ENCODE results near the gene FCER1G.

Gene FCER1G

DNA sequence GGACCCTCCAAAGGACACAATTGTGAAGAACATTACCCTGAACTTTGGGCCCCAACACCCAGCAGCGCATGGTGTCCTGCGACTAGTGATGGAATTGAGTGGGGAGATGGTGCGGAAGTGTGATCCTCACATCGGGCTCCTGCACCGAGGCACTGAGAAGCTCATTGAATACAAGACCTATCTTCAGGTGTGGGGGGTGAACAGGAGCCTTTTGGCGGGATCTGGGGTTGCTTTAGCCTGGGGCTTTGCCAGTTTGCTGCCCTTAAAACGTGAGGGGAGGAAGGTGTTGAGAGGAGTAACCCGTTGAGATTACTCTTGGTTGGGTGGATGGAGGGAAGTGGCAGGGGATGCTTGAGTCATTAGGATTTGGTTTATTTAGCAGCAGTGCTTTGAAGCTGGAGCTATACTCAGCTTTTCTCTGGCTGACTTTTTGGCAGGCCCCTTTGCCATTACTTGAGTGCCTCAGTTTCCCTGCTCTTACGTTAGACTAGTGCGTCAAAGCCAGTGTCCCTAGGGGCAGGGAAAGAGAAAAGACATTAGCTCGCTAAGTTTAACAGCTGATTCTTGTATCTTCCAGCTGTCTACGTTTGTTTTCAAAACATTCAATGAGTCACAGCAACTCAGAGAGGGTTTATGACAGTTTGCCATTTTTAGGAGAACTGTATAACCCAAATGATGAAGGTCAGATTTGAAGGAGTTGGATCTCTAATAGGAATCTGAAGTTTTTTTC is 8.5 kb upstream of the FCER1G start:
- in situ Hi-C loops (cut with HindIII; ENCODE audit: low sequenced_read_pairs), result loop anchor here (5.0 kb wide), 1 partner anchor 176 kb away; no protein-coding TSS in a partner anchor

- in situ Hi-C loops (cut with HindIII; ENCODE audit: low sequenced_read_pairs), result loop anchor here (5.0 kb wide), 1 partner anchor 175 kb away; no protein-coding TSS in a partner anchor
Measured at GRCh38 chr1:161207173-161207572, 7.9 kb upstream of the FCER1G start.

DNA sequence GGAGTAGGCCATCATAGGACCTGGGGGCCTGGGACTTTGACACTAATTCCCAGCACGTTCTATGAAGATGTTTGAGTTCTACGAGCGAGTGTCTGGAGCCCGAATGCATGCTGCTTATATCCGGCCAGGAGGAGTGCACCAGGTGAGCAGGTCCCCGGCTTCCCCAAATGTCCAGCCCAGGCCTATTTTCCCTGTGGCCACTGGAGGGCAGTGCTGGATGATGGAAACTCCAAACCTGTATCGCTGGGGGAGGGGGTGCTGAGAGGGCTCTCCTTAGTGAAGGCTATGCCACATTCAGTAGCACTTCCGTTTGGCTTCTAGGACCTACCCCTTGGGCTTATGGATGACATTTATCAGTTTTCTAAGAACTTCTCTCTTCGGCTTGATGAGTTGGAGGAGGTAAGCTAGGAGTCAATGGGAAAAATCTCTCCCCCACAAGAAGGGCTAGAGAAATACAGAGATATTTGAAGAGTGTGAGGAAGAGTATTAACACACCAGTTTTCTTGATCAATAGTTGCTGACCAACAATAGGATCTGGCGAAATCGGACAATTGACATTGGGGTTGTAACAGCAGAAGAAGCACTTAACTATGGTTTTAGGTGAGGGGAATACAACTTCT is 5.2 kb upstream of the FCER1G start:
- in situ Hi-C loops (cut with HindIII; ENCODE audit: low sequenced_read_pairs), result loop anchor here (5.0 kb wide), 1 partner anchor 172 kb away; no protein-coding TSS in a partner anchor

- in situ Hi-C loops (cut with HindIII; ENCODE audit: low sequenced_read_pairs), result no loop called here
Measured at GRCh38 chr1:161214369-161214768, 726 bp upstream of the FCER1G start.

GRCh38 chr1:161216945-161217712 is 2.0 kb downstream of the FCER1G start:
- in situ Hi-C loops (cut with HindIII; ENCODE audit: low sequenced_read_pairs), result loop anchor here (5.0 kb wide), 1 partner anchor 90 kb away; the partner anchor contains the start of gene MPZ

DNA sequence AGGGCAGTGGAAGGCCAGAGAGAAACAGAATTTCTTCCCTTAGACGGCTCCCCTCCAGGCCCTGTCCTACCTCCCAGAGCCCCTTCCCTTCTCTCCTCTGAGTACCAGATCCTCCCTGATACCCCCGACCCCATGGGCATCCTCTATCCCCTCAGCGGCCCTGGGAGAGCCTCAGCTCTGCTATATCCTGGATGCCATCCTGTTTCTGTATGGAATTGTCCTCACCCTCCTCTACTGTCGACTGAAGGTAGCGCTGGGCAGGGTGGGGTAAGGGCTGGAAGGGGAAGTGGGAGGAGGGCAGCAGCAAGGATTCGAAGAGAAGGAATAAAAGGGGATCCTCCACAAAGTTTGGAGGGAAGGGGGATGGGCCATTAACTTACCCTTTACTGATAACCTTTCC is 2.7 kb downstream of the FCER1G start:
- in situ Hi-C loops (cut with HindIII; ENCODE audit: low sequenced_read_pairs), result loop anchor here (5.0 kb wide), 1 partner anchor 89 kb away; the partner anchor contains the start of gene MPZ

DNA sequence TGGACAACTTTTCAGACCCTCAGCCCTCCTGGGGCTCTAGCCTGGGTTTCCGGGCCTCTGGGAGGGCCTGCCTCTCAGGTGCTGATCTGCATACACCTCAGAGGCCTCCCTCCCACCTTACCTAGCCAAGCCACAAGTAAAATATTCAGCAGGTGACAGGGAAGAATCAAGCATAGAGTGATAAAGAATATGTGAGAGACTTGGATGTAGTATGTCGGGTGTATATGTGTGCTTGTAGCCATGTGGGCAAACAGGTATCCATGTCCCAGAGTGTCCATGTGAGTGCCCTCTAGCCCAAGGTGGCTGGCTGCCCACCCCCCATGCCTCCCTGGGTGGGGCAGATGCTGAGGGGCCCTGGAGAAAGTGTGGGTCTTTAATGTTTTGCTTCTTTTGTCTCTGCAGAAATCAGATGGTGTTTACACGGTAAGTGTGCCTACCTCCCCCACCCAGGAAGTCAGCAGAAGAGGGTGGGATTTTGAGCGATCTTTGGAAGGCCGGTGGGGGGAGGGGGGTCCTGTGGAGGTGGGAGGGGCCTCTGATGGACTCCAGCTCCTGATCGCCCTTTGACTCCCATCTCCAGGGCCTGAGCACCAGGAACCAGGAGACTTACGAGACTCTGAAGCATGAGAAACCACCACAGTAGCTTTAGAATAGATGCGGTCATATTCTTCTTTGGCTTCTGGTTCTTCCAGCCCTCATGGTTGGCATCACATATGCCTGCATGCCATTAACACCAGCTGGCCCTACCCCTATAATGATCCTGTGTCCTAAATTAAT is 3.4 kb downstream of the FCER1G start:
- in situ Hi-C loops (cut with HindIII; ENCODE audit: low sequenced_read_pairs), result loop anchor here (5.0 kb wide), 1 partner anchor 89 kb away; the partner anchor contains the start of gene MPZ

GRCh38 chr1:161219078-161219892 is 4.2 kb downstream of the FCER1G start:
- in situ Hi-C loops (cut with HindIII; ENCODE audit: low sequenced_read_pairs), result loop anchor here (5.0 kb wide), 1 partner anchor 88 kb away; the partner anchor contains the start of gene MPZ

DNA sequence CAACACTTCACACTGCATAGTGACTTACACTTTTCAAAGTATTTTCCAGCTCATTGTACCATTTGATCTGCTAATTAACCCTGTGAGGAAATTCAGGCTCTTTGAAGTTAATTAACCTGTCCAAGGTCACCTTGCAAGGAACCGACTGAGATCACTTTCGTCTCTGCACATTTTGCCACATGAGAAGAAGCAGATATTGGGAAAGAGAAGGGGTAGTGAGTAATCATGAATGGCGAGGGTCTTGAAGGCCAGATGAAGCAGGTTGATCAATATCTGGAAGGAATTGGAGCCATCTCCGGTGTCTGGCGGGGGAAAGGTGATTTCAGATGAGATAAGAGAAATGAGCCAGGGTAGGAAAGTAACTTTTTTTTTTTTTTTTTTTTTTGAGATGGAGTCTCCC is 4.9 kb downstream of the FCER1G start:
- in situ Hi-C loops (cut with HindIII; ENCODE audit: low sequenced_read_pairs), result loop anchor here (5.0 kb wide), 1 partner anchor 93 kb away; no protein-coding TSS in a partner anchor

DNA sequence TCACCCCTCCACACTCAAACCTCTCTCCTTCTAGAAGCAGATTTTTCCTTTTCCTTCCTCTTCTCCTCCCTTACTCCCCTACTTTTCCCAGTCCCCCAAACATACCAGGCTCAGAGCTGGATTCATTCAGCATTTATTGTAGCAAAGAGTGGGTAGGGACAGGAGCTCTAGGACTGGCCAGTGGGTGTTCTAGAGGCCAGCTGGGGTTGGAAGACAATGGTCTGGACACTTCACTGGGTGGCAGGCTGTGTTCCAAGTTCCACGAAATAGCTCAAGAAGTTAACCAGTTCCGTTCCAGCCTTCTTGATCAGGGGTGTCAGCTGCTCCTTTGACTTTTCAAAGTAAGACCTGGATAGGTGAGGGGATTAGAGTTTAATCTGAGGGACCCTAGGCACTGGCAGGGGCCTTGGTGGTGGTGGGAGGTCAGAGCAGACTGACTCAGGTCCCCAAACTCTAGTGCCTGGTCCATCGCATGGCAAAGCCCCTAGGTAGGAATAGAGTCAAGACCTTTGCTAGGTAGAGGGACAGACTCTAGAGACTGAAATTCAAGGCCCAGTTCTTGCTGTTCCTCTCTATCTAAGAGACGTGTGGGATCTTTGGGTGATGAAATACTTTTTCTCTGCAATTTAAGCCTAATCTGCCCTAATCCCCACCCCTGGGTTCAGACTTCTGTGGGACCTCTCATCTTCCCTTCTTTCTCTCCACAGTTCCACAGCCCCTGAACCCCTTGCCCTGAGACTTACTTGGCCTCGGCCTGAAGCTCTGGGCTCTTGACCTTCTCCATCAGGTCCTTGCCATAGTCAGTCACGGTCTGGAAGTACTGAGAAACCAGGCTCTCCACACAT is 7.3 kb downstream of the FCER1G start:
- in situ Hi-C loops (cut with HindIII; ENCODE audit: low sequenced_read_pairs), result loop anchor here (5.0 kb wide), 1 partner anchor 95 kb away; no protein-coding TSS in a partner anchor

GRCh38 chr1:161223805-161224694 is 9.0 kb downstream of the FCER1G start:
- in situ Hi-C loops (cut with HindIII; ENCODE audit: low sequenced_read_pairs), result loop anchor here (5.0 kb wide), 1 partner anchor 97 kb away; no protein-coding TSS in a partner anchor

- in situ Hi-C loops (cut with HindIII; ENCODE audit: low sequenced_read_pairs), result loop anchor here (5.0 kb wide), 1 partner anchor 97 kb away; no protein-coding TSS in a partner anchor
Measured at GRCh38 chr1:161224695-161225087, 9.6 kb downstream of the FCER1G start.

DNA sequence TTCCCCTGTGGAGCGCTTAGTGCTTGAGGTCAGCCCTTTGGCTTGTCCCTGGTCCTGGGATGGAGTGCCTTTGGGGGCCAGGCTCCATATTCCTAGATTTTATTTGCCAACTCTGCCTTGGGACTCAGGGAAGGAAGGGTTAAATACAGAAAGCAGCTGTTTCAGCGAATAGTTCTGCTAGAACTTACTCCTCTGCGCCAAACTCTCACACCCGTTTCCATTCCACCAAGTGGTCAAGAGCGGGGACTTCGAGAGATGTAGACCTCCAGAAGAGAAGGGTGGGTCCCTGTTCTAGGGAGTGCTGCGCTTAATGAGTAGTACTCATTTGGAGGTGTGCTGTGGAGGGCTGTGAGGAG is 10.1 kb downstream of the FCER1G start:
- in situ Hi-C loops (cut with HindIII; ENCODE audit: low sequenced_read_pairs), result no loop called here

GRCh38 chr1:161225534-161226319 is 10.6 kb downstream of the FCER1G start, which contains the start of gene TOMM40L:
Gene TOMM40L, plus strand, starts transcription at chr1:161226060. Its CDS starts 430 bp downstream, at chr1:161226490.
- in situ Hi-C loops (cut with HindIII; ENCODE audit: low sequenced_read_pairs), result no loop called here

DNA sequence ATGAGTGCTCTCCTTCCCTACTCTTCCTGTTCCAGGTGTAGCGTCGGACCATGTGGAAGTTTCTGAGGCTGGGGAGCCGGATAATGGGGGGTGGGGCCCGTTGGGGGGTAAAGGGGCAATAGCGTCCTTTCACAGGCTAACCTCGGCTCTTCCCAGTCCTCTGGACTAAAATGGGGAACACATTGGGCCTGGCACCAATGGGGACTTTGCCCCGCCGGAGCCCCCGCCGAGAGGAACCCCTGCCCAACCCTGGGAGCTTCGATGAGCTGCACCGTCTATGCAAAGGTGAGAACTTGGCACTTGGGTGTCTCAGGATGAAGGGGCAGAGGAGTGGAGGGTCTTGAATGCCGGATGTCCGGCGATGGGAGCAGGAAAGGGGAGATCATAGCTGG is 11.2 kb downstream of the FCER1G start:
- in situ Hi-C loops (cut with HindIII; ENCODE audit: low sequenced_read_pairs), result no loop called here

GRCh38 chr1:161226759-161227158 is 11.7 kb downstream of the FCER1G start:
- in situ Hi-C loops (cut with HindIII; ENCODE audit: low sequenced_read_pairs), result no loop called here
